ENCODE results near the gene ZNF764.

ZNF764 gene

GRCh38 chr16:30557957-30558788 lies at the start of gene ZNF764:
ZNF764 (minus strand) TSS chr16:30558374; CDS start chr16:30558182, 192 bp downstream.
- DNase-seq (ENCODE audit: low read depth in 2 of 2) = peak; percentile 98 to 99
- TF ChIP-seq CTCF (IDR thresholded peaks at IDR 0.05; ENCODE audit: low read depth, low read length) = no peak
- peak within 1 kb of the TSS; percentile 74 to 77 for H3K4me3 ChIP-seq (replicated peaks in 1 of 2; ENCODE audit: low read depth in 2 of 2, low read length in 2 of 2)

GRCh38 chr16:30606004-30606403 lies 47.8 kb upstream of the ZNF764 start:
- DNase-seq (ENCODE audit: low read depth in 2 of 2) = no peak
- no peak overlapping the region for H3K4me3 ChIP-seq (replicated peaks in 1 of 2; ENCODE audit: low read depth in 2 of 2, low read length in 2 of 2)
- TF ChIP-seq CTCF (IDR thresholded peaks at IDR 0.05; ENCODE audit: low read depth, low read length) = no peak

GRCh38 chr16:30605158-30605557 lies 47.0 kb upstream of the ZNF764 start:
- DNase-seq (ENCODE audit: low read depth in 2 of 2) = no peak
- H3K4me3 ChIP-seq (replicated peaks in 1 of 2; ENCODE audit: low read depth in 2 of 2, low read length in 2 of 2) = no peak overlapping the region
- TF ChIP-seq CTCF (IDR thresholded peaks at IDR 0.05; ENCODE audit: low read depth, low read length) = no peak

- DNase-seq (ENCODE audit: low read depth in 2 of 2) = no peak
- no peak overlapping the region for H3K4me3 ChIP-seq (replicated peaks in 1 of 2; ENCODE audit: low read depth in 2 of 2, low read length in 2 of 2)
- no peak for TF ChIP-seq CTCF (IDR thresholded peaks at IDR 0.05; ENCODE audit: low read depth, low read length)
These were observed 46.3 kb upstream of the ZNF764 start for GRCh38 chr16:30604316-30604947.

GRCh38 chr16:30603945-30604315 lies 45.8 kb upstream of the ZNF764 start:
- no peak for TF ChIP-seq CTCF (IDR thresholded peaks at IDR 0.05; ENCODE audit: low read depth, low read length)

GRCh38 chr16:30602616-30603277 lies 44.6 kb upstream of the ZNF764 start:
- no peak for TF ChIP-seq CTCF (IDR thresholded peaks at IDR 0.05; ENCODE audit: low read depth, low read length)
- DNase-seq (ENCODE audit: low read depth in 2 of 2) = peak; percentile 12 to 44
- H3K4me3 ChIP-seq (replicated peaks in 1 of 2; ENCODE audit: low read depth in 2 of 2, low read length in 2 of 2) = no peak overlapping the region

More at GRCh38 chr16:30603945-30604315, 45.8 kb upstream of the ZNF764 start:
- DNase-seq (ENCODE audit: low read depth in 2 of 2) = no peak
- no peak overlapping the region for H3K4me3 ChIP-seq (replicated peaks in 1 of 2; ENCODE audit: low read depth in 2 of 2, low read length in 2 of 2)
